ENCODE results near the gene ZNF524.

Gene ZNF524

GRCh38 chr19:55592391-55593090 is 7.5 kb upstream of the ZNF524 start:
- DNase-seq (ENCODE audit: low read depth, low spot score), result no peak

GRCh38 chr19:55593096-55593772 is 6.9 kb upstream of the ZNF524 start:
- DNase-seq (ENCODE audit: low read depth, low spot score), result no peak
- H3K27ac ChIP-seq (ENCODE audit: low read length), result no peak overlapping the region
- H3K4me1 ChIP-seq (ENCODE audit: control insufficient read depth, insufficient read depth, low read length), result peaks cover 5% of the 10 kb centered on the region; the same call in 1 of the 2 replicates
- no peaks in the 10 kb centered on the region for H3K27me3 ChIP-seq (ENCODE audit: control insufficient read depth, insufficient read depth, low read length)
- H3K36me3 ChIP-seq (ENCODE audit: control insufficient read depth, insufficient read depth, low read length), result no peaks in the 10 kb centered on the region; the same call in 1 of the 2 replicates
- WGBS (ENCODE audit: insufficient coverage, insufficient read length), result no CpG with 5 or more reads among the region's 68 CpGs
- no peaks in the 10 kb centered on the region for H3K9me3 ChIP-seq (ENCODE audit: control insufficient read depth, insufficient read depth, low read length)
- peak overlapping the region; percentile 13; the same call in 1 of the 2 replicates for H3K4me3 ChIP-seq (ENCODE audit: low read length)

More at GRCh38 chr19:55592391-55593090, 7.5 kb upstream of the ZNF524 start:
- Histone ChIP-seq H3K27me3 (ENCODE audit: control insufficient read depth, insufficient read depth, low read length) (no peaks in the 10 kb centered on the region), H3K27ac (ENCODE audit: low read length) (no peak overlapping the region), H3K9me3 (ENCODE audit: control insufficient read depth, insufficient read depth, low read length) (no peaks in the 10 kb centered on the region), H3K4me3 (ENCODE audit: low read length) (peak overlapping the region; percentile 13; the same call in 1 of the 2 replicates), H3K4me1 (ENCODE audit: control insufficient read depth, insufficient read depth, low read length) (peaks cover 5% of the 10 kb centered on the region; the same call in 1 of the 2 replicates), H3K36me3 (ENCODE audit: control insufficient read depth, insufficient read depth, low read length) (no peaks in the 10 kb centered on the region; the same call in 1 of the 2 replicates)
- WGBS (ENCODE audit: insufficient coverage, insufficient read length), result no CpG with 5 or more reads among the region's 73 CpGs

DNA sequence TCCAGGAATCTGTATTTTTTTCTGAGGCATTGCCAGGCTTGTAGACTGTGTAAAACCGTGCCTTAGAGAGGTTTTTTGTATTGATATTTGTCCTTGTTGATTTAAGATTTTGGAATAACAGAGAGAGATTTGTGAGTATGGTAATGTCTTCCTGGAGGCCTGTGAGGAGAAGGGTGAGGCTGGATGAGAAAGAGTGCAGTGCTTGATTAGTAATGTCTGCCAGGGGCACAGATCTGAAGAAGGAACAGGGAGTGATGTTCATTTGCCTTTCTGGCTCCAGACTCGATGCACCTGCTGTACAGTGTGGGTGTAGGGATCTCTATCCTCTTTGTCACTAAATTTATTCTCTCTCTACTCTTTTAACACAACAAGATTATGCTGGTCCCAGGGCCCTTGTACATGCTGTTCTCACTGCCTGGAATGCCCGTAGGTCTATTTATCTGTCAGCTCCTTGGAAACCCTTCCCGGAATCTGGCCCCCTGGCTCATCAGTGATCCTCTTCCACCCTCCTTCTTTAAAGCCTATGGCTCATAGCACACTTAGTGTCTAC is 5.0 kb upstream of the ZNF524 start:
- Histone ChIP-seq H3K27me3 (ENCODE audit: control insufficient read depth, insufficient read depth, low read length) (no peaks in the 10 kb centered on the region), H3K9me3 (ENCODE audit: control insufficient read depth, insufficient read depth, low read length) (no peaks in the 10 kb centered on the region), H3K4me1 (ENCODE audit: control insufficient read depth, insufficient read depth, low read length) (peaks cover 4% of the 10 kb centered on the region), H3K27ac (ENCODE audit: low read length) (no peak overlapping the region), H3K4me3 (ENCODE audit: low read length) (no peak overlapping the region), H3K36me3 (ENCODE audit: control insufficient read depth, insufficient read depth, low read length) (no peaks in the 10 kb centered on the region; the same call in 1 of the 2 replicates)
- no peak for DNase-seq (ENCODE audit: low read depth, low spot score)
- no CpG with 5 or more reads among the region's 4 CpGs for WGBS (ENCODE audit: insufficient coverage, insufficient read length)

- no peak for DNase-seq (ENCODE audit: low read depth, low spot score)
- no peaks in the 10 kb centered on the region for H3K27me3 ChIP-seq (ENCODE audit: control insufficient read depth, insufficient read depth, low read length)
- peaks cover 2% of the 10 kb centered on the region for H3K4me1 ChIP-seq (ENCODE audit: control insufficient read depth, insufficient read depth, low read length)
- H3K4me3 ChIP-seq (ENCODE audit: low read length), result no peak overlapping the region
- no peaks in the 10 kb centered on the region; the same call in 1 of the 2 replicates for H3K36me3 ChIP-seq (ENCODE audit: control insufficient read depth, insufficient read depth, low read length)
- no CpG with 5 or more reads among the region's 3 CpGs for WGBS (ENCODE audit: insufficient coverage, insufficient read length)
- H3K9me3 ChIP-seq (ENCODE audit: control insufficient read depth, insufficient read depth, low read length), result no peaks in the 10 kb centered on the region
- no peak overlapping the region for H3K27ac ChIP-seq (ENCODE audit: low read length)
Measured at GRCh38 chr19:55596304-55596703, 3.8 kb upstream of the ZNF524 start.

GRCh38 chr19:55597501-55597921 is 2.6 kb upstream of the ZNF524 start:
- no peaks in the 10 kb centered on the region; the same call in 1 of the 2 replicates for H3K36me3 ChIP-seq (ENCODE audit: control insufficient read depth, insufficient read depth, low read length)
- no CpG with 5 or more reads among the region's 30 CpGs for WGBS (ENCODE audit: insufficient coverage, insufficient read length)
- no peak overlapping the region for H3K27ac ChIP-seq (ENCODE audit: low read length)
- H3K27me3 ChIP-seq (ENCODE audit: control insufficient read depth, insufficient read depth, low read length), result no peaks in the 10 kb centered on the region
- H3K4me1 ChIP-seq (ENCODE audit: control insufficient read depth, insufficient read depth, low read length), result peaks cover under 1% of the 10 kb centered on the region
- no peak overlapping the region for H3K4me3 ChIP-seq (ENCODE audit: low read length)
- no peaks in the 10 kb centered on the region for H3K9me3 ChIP-seq (ENCODE audit: control insufficient read depth, insufficient read depth, low read length)
- no peak for DNase-seq (ENCODE audit: low read depth, low spot score)

DNA sequence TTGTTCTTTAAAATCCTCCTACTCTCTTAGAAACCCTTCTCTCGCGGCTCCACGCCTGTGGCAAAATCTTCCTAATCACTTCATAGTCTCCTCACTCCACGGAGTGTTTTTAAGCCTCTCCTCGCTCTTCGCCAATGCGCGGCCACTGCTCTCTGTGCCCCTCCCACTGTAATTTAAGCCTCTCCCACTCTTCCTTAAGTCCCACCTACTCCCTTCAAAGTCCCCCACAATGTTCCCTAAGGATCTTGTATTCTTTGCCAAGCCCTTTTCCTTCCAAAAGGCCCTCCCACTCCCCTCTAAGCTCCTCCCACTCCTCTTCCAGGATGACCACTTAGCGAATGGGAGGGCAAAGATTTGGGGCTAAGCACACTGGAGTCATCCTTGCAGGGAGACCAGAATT is 2.1 kb upstream of the ZNF524 start:
- H3K27ac ChIP-seq (ENCODE audit: low read length), result no peak overlapping the region
- no peak for DNase-seq (ENCODE audit: low read depth, low spot score)
- no CpG with 5 or more reads among the region's 9 CpGs for WGBS (ENCODE audit: insufficient coverage, insufficient read length)

GRCh38 chr19:55598719-55599467 is 1.2 kb upstream of the ZNF524 start:
- no peaks in the 10 kb centered on the region for H3K9me3 ChIP-seq (ENCODE audit: control insufficient read depth, insufficient read depth, low read length)
- no CpG with 5 or more reads among the region's 26 CpGs for WGBS (ENCODE audit: insufficient coverage, insufficient read length)
- H3K27me3 ChIP-seq (ENCODE audit: control insufficient read depth, insufficient read depth, low read length), result no peaks in the 10 kb centered on the region
- no peaks in the 10 kb centered on the region for H3K36me3 ChIP-seq (ENCODE audit: control insufficient read depth, insufficient read depth, low read length)
- H3K4me3 ChIP-seq (ENCODE audit: low read length), result peak overlapping the region; percentile 68; the same call in 1 of the 2 replicates
- no peak overlapping the region for H3K27ac ChIP-seq (ENCODE audit: low read length)
- H3K4me1 ChIP-seq (ENCODE audit: control insufficient read depth, insufficient read depth, low read length), result peaks cover 1% of the 10 kb centered on the region
- DNase-seq (ENCODE audit: low read depth, low spot score), result peak; percentile 94

More for the DNA sequence above, 2.1 kb upstream of the ZNF524 start:
- no peaks in the 10 kb centered on the region for H3K36me3 ChIP-seq (ENCODE audit: control insufficient read depth, insufficient read depth, low read length)
- no peak overlapping the region for H3K4me3 ChIP-seq (ENCODE audit: low read length)
- no peaks in the 10 kb centered on the region for H3K27me3 ChIP-seq (ENCODE audit: control insufficient read depth, insufficient read depth, low read length)
- no peaks in the 10 kb centered on the region for H3K9me3 ChIP-seq (ENCODE audit: control insufficient read depth, insufficient read depth, low read length)
- H3K4me1 ChIP-seq (ENCODE audit: control insufficient read depth, insufficient read depth, low read length), result no peaks in the 10 kb centered on the region; the same call in none of the 2 replicates

DNA sequence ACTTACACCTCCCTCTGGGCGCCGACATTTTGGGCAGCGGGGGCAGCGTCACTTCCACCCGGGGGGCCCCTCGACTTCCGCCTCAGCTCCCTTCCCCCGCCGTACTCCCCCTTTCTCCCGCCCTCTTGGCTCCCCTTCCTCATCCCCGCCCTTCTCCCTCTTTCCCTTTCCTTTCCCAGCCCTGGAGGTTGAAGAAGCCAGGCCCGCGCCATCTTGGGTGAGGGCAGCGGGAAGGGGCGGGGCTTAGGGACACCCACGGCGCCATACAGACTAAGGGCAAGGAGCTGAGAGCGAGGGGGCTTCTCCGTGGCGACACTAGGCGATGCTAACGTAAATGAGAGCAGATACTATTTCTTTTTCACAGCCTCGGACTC is 633 bp upstream of the ZNF524 start, which contains the start of gene FIZ1:
Gene FIZ1 (minus strand): TSS at position 50 of the 374 bp plus-strand sequence. CDS start 1,652 bp downstream, outside the sequence.
- WGBS (ENCODE audit: insufficient coverage, insufficient read length), result no CpG with 5 or more reads among the region's 23 CpGs
- DNase-seq (ENCODE audit: low read depth, low spot score), result no peak
- Histone ChIP-seq H3K27ac (ENCODE audit: low read length) (no peak within 1 kb of the TSS), H3K4me3 (ENCODE audit: low read length) (peak within 1 kb of the TSS; percentile 68; the same call in 1 of the 2 replicates), H3K27me3 (ENCODE audit: control insufficient read depth, insufficient read depth, low read length) (no peaks in the 10 kb centered on the region), H3K4me1 (ENCODE audit: control insufficient read depth, insufficient read depth, low read length) (peaks cover 1% of the 10 kb centered on the region), H3K9me3 (ENCODE audit: control insufficient read depth, insufficient read depth, low read length) (no peaks in the 10 kb centered on the region), H3K36me3 (ENCODE audit: control insufficient read depth, insufficient read depth, low read length) (no peaks in the 10 kb centered on the region)

GRCh38 chr19:55600662-55601028 is 557 bp downstream of the ZNF524 start:
- DNase-seq (ENCODE audit: low read depth, low spot score), result no peak
- Histone ChIP-seq H3K9me3 (ENCODE audit: control insufficient read depth, insufficient read depth, low read length) (no peaks in the 10 kb centered on the region), H3K27me3 (ENCODE audit: control insufficient read depth, insufficient read depth, low read length) (no peaks in the 10 kb centered on the region), H3K36me3 (ENCODE audit: control insufficient read depth, insufficient read depth, low read length) (no peaks in the 10 kb centered on the region), H3K27ac (ENCODE audit: low read length) (no peak overlapping the region), H3K4me3 (ENCODE audit: low read length) (peak overlapping the region; percentile 68; the same call in 1 of the 2 replicates), H3K4me1 (ENCODE audit: control insufficient read depth, insufficient read depth, low read length) (peaks cover 1% of the 10 kb centered on the region)
- WGBS (ENCODE audit: insufficient coverage, insufficient read length), result no CpG with 5 or more reads among the region's 15 CpGs

- WGBS (ENCODE audit: insufficient coverage, insufficient read length), result no CpG with 5 or more reads among the region's 4 CpGs
- H3K4me3 ChIP-seq (ENCODE audit: low read length), result no peak overlapping the region; the same call in 1 of the 2 replicates
- peaks cover 1% of the 10 kb centered on the region for H3K4me1 ChIP-seq (ENCODE audit: control insufficient read depth, insufficient read depth, low read length)
- H3K36me3 ChIP-seq (ENCODE audit: control insufficient read depth, insufficient read depth, low read length), result no peaks in the 10 kb centered on the region
- H3K27ac ChIP-seq (ENCODE audit: low read length), result no peak overlapping the region
- no peaks in the 10 kb centered on the region for H3K27me3 ChIP-seq (ENCODE audit: control insufficient read depth, insufficient read depth, low read length)
- DNase-seq (ENCODE audit: low read depth, low spot score), result no peak
- H3K9me3 ChIP-seq (ENCODE audit: control insufficient read depth, insufficient read depth, low read length), result no peaks in the 10 kb centered on the region
Measured at GRCh38 chr19:55601084-55601483, 996 bp downstream of the ZNF524 start.
